ENCODE measurements around the gene ZNF429.
"Not testable (repeated sequence)": the region's sequence is repeated elsewhere in the genome, so short reads cannot be mapped to it uniquely, and the experiment has no call there.

ZNF429 gene

DNA sequence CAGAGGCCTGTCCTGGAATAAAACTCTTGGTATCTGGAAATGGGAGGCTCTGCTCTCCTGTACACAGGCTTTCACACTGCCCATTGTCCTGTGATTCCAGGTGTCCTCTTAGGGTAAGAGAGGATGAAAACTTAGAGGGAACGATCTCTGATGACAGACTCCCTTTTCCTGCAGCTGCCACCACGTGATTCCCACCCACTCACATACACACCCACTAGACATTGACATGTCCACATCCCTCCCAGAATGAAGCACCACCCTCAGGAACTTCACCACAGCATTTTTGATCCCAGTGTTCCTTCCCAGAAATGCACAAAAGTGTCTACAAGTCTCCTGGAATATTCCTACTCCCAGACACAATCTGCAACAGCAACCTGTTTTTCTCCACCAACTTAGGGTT lies 8.2 kb downstream of the ZNF429 start:
- no peak for DNase-seq (ENCODE audit: low read depth)

- DNase-seq (ENCODE audit: low read depth): no peak
Observed at GRCh38 chr19:21519488-21519887, 14.1 kb downstream of the ZNF429 start.

DNA sequence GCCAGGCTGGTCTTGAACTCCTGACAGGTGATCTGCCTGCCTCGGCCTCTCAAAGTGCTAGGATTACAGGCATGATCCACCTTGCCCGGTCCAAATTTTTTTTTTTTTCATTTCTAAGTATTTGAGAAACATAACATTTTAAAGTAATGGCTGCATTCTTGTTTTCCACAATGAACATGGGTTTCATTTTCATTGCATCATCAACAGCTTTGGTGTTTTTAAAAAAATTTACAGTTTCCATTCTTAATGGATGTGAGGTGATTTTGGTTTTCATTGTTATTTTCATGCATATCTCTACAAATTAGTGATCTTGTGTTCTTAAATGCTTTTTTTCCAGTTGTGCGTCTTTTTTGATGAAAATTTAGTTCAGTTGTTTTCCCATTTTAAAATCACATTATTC lies 27.5 kb downstream of the ZNF429 start:
- no peak for DNase-seq (ENCODE audit: low read depth)

DNA sequence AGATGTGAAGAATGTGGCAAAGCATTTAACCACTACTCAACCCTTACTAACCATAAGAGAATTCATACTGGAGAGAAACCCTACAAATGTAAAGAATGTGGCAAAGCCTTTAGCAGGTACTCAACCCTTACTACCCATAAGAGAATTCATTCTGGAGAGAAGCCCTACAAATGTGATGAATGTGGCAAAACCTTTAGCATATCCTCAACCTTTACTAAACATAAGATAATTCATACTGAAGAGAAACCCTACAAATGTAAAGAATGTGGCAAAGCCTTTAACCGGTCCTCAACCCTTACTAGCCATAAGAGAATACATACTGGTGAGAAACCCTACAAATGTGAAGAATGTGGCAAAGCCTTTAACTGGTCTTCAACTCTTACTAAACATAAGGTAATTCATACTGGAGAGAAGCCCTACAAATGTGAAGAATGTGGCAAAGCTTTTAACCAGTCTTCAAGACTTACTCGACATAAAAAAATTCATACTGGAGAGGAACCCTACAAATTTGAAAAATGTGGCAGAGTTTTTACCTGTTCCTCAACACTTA lies 31.4 kb downstream of the ZNF429 start:
- DNase-seq (ENCODE audit: low read depth): not testable (repeated sequence)

DNA sequence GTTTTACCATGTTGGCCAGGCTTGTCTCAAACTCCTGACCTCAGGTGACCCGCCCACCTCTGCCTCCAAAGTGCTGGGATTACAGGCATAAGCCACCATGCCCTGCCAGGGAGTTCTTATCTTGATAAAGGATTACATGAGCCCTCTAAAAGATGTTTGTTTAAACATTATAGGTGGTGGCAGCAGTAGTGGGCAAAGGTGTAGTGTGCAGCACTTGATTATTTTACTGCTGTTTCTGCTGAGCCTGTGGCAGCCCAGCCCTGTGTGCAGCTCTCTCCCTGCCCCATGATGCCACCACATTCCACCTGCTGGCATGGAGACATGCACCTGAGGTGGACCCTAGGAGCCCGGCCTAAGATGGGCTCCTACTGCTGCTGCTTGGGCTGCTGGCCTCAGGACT lies 54.0 kb downstream of the ZNF429 start:
- DNase-seq (ENCODE audit: low read depth): no peak

DNA sequence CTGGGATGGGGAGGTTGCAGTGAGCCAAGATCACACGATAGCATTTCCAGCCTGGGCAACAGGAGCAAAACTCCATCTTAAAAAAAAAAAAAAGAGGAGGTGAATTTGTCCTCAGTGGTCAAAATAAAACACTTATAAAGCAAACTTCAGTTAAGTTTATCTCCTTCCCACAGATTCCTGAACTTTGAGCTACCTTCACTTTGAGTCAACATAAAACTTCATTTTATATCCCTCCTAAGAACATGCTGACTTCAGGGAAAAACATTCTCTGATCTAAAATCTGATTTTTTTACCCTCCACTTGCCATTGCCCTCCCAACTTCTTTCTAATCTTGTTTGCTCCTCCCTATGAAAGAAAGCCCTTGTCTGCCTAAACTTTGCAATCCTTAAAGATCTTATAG lies 59.0 kb downstream of the ZNF429 start:
- DNase-seq (ENCODE audit: low read depth): no peak

- DNase-seq (ENCODE audit: low read depth): peak; percentile 36
Observed at GRCh38 chr19:21566073-21566472, 60.7 kb downstream of the ZNF429 start.

GRCh38 chr19:21567806-21568205 lies 62.4 kb downstream of the ZNF429 start:
- not testable (repeated sequence) for DNase-seq (ENCODE audit: low read depth)

GRCh38 chr19:21568816-21569493 lies 63.6 kb downstream of the ZNF429 start:
- DNase-seq (ENCODE audit: low read depth): peak; percentile 94

GRCh38 chr19:21569494-21569865 lies 64.1 kb downstream of the ZNF429 start:
- DNase-seq (ENCODE audit: low read depth): peak; percentile 67

- DNase-seq (ENCODE audit: low read depth): no peak
Observed at GRCh38 chr19:21571316-21571715, 65.9 kb downstream of the ZNF429 start.

- no peak for DNase-seq (ENCODE audit: low read depth)
Observed at GRCh38 chr19:21574607-21575006, 69.2 kb downstream of the ZNF429 start.

GRCh38 chr19:21576481-21576880 lies 71.1 kb downstream of the ZNF429 start:
- no peak for DNase-seq (ENCODE audit: low read depth)

- no peak for DNase-seq (ENCODE audit: low read depth)
Observed at GRCh38 chr19:21580101-21580500, 74.7 kb downstream of the ZNF429 start.

DNA sequence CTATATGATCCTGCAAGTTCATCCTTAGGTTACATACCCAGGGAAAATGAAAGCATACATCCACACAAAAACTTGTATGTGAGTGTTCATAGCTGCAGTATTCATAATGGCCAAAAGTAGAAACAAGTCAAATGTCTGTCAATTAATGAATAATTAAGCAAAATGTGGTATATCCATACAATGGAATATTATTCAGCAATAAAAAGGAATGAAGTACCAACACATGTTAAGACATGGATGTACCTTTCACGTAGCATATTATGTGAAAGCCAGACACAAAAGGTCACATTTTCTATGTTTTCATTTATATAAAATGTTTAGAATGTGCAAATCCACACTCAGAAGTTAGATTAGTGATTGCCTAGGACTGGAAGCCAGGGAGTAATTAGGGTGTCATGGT lies 75.4 kb downstream of the ZNF429 start:
- DNase-seq (ENCODE audit: low read depth): no peak

DNA sequence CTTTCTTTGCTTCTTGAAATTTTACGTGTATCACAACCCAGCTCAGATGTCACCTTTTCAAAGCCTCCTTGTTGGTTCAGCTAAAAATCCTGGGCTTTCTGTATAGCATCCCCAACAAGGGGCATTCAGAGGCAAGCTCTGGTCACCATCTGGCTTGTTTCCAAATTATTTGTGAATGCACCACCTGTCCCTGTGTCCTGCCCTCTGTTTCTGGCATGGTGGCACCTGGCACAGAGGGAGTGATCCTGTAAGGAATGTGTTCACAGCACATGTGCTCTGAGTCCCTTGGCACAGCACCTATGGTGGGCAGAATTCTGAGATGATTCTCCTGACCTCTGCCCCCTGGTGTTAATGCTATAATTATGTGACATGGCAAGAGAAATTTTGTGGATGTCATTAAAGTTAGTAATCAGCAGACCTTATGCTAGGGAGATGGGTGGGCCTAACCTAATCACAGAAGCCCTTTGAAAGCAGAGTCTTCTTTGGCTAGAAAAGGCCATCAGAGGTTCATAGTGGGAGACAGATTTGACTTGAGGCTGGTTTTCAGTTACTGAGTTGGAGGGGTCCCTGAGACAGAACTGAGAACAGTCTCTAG lies 76.3 kb downstream of the ZNF429 start:
- no peak for DNase-seq (ENCODE audit: low read depth)

DNA sequence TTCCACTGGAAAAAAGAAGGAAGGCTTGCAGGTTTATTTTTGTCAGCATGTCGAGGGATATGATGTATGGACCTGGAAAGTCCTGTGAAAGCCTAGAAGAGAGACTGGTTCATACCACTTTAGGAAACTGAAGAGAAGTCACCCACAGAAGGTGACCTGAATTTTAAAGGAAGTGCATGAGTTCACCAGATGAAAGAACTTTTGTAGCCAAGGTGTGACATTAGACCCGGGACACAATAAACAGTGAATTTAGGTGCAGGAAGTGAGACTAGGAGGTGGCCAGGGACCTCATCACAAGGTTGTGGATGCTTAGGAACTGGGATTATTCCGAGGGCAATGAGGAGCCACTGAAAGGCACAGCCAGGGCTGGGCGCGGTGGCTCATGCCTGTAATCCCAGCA lies 79.1 kb downstream of the ZNF429 start:
- DNase-seq (ENCODE audit: low read depth): no peak

- no peak for DNase-seq (ENCODE audit: low read depth)
Observed at GRCh38 chr19:21585281-21585890, 80.0 kb downstream of the ZNF429 start.

DNA sequence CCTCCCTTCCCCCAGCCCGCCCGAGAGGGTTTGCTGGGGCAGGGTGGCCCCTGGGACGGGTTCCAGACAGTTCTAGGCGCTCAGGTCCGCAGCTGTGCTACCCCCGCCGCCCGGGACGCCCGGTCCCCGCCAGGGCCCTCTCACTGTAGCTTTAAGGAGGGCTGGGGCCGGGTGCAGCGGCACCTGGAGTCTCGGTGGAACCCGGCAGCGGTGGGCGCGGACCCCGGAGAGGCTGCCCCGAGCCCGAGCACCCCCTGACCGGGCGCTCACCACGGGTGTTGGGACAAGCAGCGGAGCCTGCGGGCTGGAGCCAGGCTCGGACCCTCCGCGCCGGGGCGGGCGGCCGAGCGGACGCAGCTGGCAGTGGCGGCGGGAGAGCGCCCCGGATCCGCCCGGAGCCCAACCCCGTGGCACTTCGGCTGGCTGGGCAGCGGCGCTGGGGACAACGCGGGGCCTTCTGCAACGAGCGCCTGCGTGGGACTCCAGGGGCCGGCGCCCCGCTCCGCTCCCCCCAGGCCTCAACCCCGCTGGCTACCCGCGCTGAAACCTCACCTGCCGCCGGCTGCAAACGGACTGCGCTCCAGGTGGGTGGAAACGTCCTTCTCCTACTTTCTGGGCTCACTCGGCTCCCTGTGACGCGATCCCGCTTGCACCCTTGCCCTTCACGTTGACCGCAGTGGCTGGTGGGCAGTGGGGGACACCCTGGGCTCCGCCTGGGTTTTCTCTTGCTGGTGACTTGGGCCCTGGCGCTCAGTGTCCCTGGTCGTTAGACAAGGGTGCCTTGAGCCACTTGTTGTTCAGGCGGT lies 81.1 kb downstream of the ZNF429 start:
- no peak for DNase-seq (ENCODE audit: low read depth)

GRCh38 chr19:21587117-21587461 lies 81.7 kb downstream of the ZNF429 start:
- no peak for DNase-seq (ENCODE audit: low read depth)

DNA sequence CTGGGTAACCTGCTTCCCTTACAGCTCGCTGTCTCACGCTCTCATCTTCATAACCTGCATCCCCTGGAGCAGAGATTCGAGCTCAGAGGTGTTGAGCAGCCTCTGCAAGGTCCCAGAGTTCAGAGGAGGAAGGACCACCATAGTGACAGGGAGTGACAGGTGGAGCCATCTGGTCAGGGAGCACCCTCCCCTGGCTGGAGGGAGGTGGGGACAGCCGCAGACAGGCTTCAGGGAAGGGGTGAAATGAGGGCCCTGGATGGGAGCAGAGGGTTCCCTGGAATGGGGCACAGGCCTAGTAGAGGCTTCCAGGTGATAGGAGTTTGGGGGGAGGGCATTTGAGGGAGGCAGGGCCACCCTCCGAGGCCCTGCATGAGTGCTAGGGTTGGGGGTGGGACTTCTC lies 82.1 kb downstream of the ZNF429 start:
- DNase-seq (ENCODE audit: low read depth): no peak

DNA sequence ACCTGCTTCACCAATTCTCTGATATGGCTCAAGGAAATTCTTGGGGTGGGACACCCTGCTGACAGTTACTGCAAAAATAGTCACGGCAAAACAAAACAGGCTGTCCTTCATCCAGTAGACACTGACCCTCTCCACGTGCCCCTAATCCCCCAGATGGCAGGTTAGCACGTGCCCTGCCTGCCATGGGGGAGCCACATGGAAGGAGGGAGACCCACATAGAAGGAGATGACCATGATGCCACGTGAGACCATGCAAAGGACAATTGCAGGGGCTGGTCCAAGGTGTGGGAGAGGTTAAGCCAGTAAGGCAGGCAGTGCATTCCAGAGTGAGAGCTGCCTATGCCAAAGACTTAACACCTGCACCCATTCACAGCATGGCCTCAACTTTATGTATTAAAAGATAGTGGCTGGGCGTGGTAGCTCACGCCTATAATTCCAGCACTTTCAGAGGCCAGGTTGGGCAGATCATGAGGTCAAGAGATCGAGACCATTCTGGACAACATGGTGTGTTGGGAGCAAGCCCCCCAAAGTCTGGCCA lies 82.7 kb downstream of the ZNF429 start:
- no peak for DNase-seq (ENCODE audit: low read depth)
